ENCODE data around the gene BCL2. TPM values are rescaled to one million over a fixed set of nuclear protein-coding genes. Genes with fewer than 3 reads are reported as not detected.

The BCL2 gene
- total RNA-seq, 1 donor from 2014 or later = 5.2 TPM

- TF ChIP-seq, protein P1, sequence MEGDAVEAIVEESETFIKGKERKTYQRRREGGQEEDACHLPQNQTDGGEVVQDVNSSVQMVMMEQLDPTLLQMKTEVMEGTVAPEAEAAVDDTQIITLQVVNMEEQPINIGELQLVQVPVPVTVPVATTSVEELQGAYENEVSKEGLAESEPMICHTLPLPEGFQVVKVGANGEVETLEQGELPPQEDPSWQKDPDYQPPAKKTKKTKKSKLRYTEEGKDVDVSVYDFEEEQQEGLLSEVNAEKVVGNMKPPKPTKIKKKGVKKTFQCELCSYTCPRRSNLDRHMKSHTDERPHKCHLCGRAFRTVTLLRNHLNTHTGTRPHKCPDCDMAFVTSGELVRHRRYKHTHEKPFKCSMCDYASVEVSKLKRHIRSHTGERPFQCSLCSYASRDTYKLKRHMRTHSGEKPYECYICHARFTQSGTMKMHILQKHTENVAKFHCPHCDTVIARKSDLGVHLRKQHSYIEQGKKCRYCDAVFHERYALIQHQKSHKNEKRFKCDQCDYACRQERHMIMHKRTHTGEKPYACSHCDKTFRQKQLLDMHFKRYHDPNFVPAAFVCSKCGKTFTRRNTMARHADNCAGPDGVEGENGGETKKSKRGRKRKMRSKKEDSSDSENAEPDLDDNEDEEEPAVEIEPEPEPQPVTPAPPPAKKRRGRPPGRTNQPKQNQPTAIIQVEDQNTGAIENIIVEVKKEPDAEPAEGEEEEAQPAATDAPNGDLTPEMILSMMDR (IDR thresholded peaks at IDR 0.05; ENCODE audit: insufficient read depth, low read length, poor library complexity, severe bottlenecking) = no peak
- Histone ChIP-seq H3K4me3 (ENCODE audit: low read depth, low read length) (no peak overlapping the region), H3K36me3 (ENCODE audit: control insufficient read depth, insufficient read depth, low read length) (no peaks in the 10 kb centered on the region), H3K27me3 (ENCODE audit: control insufficient read depth, insufficient read depth, low read length) (no peaks in the 10 kb centered on the region)
- no peak for DNase-seq (ENCODE audit: low read depth)
Observed at GRCh38 chr18:63105636-63106316, 213.8 kb downstream of the BCL2 start.

GRCh38 chr18:63104868-63105267 is 214.7 kb downstream of the BCL2 start:
- H3K27me3 ChIP-seq (ENCODE audit: control insufficient read depth, insufficient read depth, low read length) = no peaks in the 10 kb centered on the region
- H3K36me3 ChIP-seq (ENCODE audit: control insufficient read depth, insufficient read depth, low read length) = no peaks in the 10 kb centered on the region
- TF ChIP-seq, protein P1 (IDR thresholded peaks at IDR 0.05; ENCODE audit: insufficient read depth, low read length, poor library complexity, severe bottlenecking) = no peak
- no peak overlapping the region for H3K4me3 ChIP-seq (ENCODE audit: low read depth, low read length)
- no peak for DNase-seq (ENCODE audit: low read depth)

- Histone ChIP-seq H3K36me3 (ENCODE audit: control insufficient read depth, insufficient read depth, low read length) (no peaks in the 10 kb centered on the region), H3K4me3 (ENCODE audit: low read depth, low read length) (no peak overlapping the region), H3K27me3 (ENCODE audit: control insufficient read depth, insufficient read depth, low read length) (no peaks in the 10 kb centered on the region)
- TF ChIP-seq, protein P1 (IDR thresholded peaks at IDR 0.05; ENCODE audit: insufficient read depth, low read length, poor library complexity, severe bottlenecking) = no peak
- DNase-seq (ENCODE audit: low read depth) = no peak
Observed at GRCh38 chr18:63102941-63103744, 216.4 kb downstream of the BCL2 start.

GRCh38 chr18:63100630-63101055 is 218.9 kb downstream of the BCL2 start:
- TF ChIP-seq, protein P1 (IDR thresholded peaks at IDR 0.05; ENCODE audit: insufficient read depth, low read length, poor library complexity, severe bottlenecking) = no peak
- H3K27me3 ChIP-seq (ENCODE audit: control insufficient read depth, insufficient read depth, low read length) = no peaks in the 10 kb centered on the region
- DNase-seq (ENCODE audit: low read depth) = no peak
- no peak overlapping the region for H3K4me3 ChIP-seq (ENCODE audit: low read depth, low read length)
- H3K36me3 ChIP-seq (ENCODE audit: control insufficient read depth, insufficient read depth, low read length) = no peaks in the 10 kb centered on the region

- DNase-seq (ENCODE audit: low read depth) = no peak
- H3K36me3 ChIP-seq (ENCODE audit: control insufficient read depth, insufficient read depth, low read length) = no peaks in the 10 kb centered on the region
- TF ChIP-seq, protein P1 (IDR thresholded peaks at IDR 0.05; ENCODE audit: insufficient read depth, low read length, poor library complexity, severe bottlenecking) = no peak
- H3K27me3 ChIP-seq (ENCODE audit: control insufficient read depth, insufficient read depth, low read length) = no peaks in the 10 kb centered on the region
- H3K4me3 ChIP-seq (ENCODE audit: low read depth, low read length) = no peak overlapping the region
Observed at GRCh38 chr18:63099848-63100629, 219.5 kb downstream of the BCL2 start.
